ENCODE data around the gene SCYGR2.

SCYGR2 gene

DNA sequence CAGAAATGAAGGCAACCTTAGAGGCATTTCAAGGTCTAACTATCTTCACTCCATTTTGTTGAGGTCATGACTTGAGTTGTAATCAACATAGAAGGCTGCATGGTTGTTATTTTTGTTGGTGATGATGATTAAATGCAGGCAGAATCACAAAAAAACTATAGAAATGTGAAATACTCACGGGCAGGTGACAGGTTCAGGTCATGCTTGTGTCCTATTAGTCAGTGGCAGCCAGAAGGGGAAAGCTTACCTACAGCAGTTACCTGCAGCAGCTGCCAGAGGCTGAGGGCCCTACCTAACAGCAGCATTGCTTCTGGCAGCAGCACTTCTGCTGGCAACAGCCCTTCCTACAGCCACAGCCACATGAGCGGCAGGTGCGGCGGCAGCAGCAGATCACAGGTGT, 15.6 kb downstream of the SCYGR2 start:
- no peak for DNase-seq

DNA sequence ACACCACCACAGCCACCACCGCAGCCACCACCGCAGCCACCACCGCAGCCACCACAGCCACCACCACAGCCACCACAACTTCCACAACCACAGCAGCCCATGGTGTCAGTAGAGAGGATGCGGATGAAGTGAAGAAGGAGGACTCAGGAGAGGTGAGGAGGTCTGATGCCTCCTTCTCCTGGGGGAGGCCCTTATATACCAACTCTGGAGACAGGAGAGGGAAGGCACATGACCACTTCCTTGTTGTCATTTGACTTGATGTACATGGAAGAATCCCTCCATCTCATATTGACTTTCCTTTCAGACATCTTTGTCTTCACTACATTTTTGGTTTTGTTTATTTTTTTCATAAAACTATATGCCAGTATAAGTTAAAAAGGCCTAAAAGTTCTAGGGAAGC, 16.0 kb downstream of the SCYGR2 start, which contains the start of gene SCYGR3:
Gene SCYGR3, minus strand, starts transcription at position 101 of the 400 bp plus-strand sequence. Its CDS starts 0 bp downstream, at position 101.
- no peak for DNase-seq

DNA sequence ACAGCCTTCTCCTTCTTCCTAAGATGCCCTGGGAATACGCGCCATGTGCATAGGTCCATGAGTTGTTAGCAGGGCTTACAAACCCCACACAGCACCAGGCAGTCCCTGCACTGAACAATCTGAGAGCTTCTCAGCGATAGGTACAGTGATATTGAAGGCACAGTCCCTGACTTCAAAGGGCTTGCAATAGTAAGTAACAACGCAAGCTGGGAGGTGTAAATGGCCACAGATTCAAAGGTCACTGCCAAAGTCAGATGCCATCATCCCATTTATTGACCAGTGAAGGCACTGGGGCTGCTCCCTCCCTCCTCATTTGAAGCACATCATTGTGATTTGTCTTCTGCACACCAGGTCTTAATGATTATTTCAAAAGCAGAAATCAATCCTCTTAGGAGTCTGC, 16.5 kb downstream of the SCYGR2 start:
- no peak for DNase-seq

DNA sequence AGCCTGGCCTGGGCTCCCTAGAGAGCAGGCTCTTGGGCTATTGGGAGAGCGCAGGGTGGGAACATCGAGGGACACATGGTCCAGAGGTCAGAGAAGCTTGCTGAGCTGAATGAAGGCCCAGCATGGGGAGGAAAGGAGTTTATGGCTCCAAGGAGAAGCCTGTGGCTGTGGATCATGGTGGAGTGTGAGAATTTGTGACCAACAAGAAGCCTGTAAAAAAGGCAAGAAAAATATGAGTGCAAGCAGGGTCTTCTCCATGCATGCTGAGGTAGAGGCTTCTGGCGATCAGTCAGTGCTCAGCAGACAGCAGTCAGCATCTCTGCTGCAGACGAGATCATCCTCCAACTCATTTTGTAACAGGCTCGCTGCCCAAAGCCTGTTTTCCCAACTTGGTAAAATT, 17.2 kb downstream of the SCYGR2 start:
- no peak for DNase-seq

DNA sequence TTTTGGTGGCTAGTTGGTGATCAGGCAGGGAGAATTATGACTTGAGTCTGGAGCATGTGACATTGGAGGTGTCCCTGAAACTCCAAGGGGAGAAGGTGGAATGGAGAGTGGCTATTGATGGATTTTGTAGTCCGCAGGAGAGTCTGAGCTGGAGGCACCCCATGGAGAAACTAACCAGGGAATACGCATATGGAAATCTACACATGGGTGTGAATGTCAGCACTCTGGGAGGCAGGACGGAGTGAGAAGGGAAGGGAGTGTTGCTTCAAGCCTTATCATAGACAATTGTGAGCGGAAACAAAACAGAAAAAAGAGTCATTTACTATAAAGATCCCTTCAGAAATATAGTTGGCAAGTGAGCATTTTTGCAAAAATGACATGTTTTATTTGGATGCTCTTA, 17.9 kb downstream of the SCYGR2 start:
- no peak for DNase-seq

DNA sequence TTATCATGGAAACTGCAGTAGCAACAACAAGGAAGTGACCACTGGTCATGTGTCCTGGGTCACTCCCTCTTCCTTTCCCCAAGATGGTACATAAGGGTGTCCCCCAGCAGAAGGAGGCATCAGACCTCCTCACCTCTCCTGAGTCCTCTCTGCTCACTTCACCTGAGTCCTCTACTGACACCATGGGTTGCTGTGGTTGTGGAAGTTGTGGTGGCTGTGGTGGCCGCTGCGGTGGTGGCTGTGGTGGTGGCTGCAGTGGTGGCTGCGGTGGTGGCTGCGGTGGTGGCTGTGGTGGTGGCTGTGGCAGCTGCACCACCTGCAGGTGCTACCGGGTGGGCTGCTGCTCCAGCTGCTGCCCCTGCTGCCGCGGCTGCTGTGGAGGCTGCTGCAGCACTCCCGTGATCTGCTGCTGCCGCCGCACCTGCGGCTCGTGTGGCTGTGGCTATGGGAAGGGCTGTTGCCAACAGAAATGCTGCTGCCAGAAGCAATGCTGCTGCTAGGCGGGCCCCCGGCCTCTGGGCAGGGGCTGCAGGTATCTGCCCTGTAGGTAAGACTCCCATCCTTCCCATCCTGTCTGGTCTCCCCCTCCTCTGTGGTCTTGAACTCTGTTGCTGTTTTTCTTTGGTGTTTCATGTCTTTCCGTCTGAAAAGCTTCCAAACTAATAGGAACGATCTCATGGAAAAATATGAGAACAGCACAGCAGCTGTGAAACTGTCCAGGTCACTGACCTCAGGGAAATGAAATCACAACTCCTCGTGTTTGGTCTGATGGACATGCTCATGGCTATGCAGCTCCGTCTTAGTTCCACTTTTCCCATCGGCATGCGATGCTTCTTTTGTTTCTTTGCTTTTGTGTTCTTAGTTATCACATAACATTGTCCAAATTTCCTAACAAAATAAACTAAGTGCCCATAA, 18.9 kb downstream of the SCYGR2 start, which contains the start of gene SCYGR4:
Gene SCYGR4, plus strand, starts transcription at position 183 of the 915 bp plus-strand sequence. Its CDS starts 0 bp downstream, at position 183.
- no peak for DNase-seq

DNA sequence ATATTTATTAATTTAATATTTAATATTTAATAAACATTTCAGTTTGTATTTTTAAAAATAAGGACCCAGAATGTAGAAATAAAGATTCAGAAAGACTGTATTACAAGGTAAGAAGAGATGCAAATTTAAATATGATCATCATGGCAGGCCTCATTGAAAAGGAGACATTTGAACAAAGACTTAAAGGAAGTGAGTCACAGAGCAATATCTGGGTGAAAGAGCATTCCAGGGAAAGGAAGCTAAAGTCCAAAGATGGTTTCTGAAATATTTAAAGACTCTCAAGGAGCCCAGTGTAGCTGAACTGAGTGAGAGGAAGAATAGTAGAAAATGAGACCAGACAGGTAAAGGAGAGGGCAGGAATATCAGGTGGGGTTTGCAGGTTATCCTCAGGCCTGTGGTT, 24.5 kb downstream of the SCYGR2 start:
- no peak for DNase-seq

DNA sequence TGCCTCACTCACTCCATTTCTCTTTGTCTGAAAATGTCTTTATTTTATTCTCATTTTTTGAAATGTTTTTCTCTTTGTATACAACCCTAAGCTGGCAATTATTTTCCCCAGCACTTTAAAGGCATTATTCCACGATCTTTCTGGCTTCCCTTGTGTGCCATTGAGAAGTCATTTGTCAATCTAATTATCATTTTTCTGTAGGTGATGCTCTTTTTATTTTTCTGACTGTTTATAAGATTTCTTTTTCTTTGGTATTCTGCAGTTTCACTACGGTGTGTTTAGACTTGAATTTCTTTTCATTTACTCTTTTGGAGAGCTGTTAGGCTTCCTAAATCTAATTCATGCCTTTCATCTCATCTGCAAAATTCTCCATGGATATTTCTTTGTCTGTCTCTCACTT, 26.7 kb downstream of the SCYGR2 start:
- no peak for DNase-seq

DNA sequence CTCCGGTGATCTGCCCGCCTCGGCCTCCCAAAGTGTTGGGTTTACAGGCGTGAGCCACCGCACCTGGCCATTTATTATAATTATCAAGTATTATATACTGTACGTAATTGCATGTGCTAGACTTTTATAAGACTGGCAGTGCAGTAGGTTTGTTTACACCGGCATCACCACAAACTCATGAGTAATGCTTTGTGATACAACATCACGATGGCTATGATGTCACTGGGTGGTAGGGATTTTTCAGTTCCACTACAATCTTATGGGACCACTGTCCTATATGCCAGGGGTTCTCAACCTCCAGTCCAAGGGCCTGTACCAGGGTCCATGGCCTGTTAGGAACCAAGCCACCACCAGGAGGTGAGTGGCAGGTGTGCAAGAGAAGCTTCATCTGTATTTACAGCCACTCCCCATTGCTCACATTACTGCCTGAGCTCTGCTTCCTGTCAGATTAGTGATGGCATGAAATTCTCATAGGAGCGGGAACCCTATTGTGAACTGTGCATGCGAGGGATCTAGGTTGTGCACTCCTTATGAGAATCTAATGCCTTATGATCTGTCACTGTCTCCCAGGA, 28.0 kb downstream of the SCYGR2 start:
- DNase-seq, result no peak

DNA sequence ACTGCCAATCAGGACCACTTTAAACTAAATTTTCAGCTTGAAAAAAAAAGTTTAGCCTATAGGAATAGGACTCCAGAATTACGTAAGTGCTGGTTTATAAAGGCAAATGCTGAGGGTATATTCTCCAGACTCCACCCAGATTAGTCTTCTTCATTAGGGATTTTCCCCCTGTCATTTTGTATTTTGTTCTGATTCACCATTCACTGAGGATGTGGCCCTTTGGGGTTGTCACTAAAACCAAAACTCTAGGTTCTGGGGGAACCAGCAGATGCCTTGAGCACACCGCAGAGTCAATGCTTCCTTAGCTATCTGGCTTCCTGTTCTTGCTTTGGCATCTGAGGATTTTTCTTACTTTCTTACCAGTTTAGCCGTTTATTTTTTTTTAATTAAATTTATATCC, 29.1 kb downstream of the SCYGR2 start:
- no peak for DNase-seq

DNA sequence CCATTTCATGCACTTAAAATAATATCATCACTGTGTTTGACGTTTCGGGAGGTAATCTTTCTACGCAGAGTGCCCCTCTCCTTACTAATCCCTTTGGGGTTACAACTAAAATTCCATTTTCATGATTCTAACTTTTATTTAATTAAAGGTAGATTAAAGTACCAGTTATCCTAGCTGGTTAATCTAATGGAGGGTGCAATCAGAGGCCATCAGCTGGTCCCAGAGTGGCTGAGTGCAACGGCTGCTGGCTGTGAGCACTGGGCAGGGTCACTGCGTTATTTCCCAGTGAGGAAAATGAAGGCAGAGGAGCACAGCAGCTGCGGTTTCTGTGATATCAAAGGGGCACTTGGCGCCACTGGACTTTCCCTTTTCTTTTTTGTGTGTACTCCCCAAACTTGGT, 30.7 kb downstream of the SCYGR2 start:
- DNase-seq, result no peak

DNA sequence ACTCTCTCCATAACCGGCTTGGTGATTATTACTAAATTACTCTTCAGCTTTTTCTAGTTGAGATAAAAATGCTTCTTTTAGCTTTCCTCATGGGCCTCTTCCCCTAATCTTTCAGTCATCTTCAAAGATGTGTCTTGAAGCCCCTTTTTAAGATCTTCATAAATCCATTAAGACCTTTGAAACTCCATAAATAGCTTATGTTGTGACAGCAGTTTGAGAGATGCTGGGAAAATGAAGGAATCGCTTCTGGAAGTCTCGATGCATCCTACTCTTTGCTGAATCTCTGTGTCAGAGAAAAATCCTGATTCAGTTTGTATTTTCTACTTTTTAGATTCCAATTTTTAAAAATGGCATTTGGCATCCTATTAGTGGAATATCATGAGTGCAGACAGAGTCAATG, 31.6 kb downstream of the SCYGR2 start:
- DNase-seq, result no peak

DNA sequence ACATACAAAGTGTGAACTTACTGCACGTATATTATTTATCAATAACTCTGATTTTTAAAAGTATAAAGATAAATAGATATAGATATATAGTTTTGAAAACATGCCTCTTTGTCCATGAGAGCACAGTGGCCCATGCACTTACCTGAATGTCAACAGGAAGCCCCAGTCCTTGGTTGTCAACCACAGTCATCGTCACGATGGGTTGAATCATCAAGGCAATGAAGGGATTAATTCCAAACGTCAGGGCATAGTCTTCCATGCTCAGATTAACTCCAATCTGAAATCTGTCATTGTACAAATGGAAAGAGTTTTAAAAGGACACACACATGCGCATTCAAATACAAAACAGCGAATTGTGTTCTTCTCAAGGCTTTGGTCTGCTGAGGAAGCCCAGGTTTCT, 34.1 kb downstream of the SCYGR2 start:
- no peak for DNase-seq

DNA sequence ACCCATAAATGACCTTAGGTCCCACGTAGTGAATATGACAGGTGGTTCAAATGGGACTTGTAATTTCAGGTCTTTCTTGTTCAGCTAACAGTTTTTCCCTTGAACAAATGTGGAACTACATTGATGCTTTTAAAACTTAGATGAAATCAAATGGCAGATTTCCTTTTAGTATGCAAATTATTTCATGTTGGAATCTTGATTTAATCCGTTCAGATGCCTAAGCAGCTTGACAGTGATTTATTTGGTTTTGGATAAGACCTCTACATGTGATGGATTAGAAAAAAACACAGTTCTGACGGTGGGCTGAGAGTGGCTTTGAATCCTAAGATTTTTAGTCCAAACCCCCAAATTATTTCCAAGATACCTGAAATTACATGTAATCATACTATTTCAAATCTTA, 35.5 kb downstream of the SCYGR2 start:
- DNase-seq, result no peak

DNA sequence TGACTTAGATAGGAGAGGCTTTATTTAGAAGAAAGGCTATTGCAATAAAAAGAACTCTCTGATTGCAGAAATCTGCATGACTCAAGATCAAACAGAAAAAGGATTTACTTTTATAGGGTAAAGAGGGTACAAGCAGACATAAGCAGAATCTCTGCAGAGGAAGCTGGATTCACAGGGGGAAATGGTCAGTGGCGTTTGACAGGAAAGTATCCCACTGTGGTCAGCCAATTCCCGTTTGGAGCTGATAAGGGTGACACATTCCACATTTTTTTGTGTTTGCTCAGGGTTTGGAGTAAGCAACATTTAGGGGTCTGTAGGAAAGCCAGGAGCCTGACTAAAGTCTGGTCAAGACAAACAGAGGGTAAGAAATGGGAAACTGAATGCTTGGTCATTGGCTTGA, 44.0 kb downstream of the SCYGR2 start:
- no peak for DNase-seq

DNA sequence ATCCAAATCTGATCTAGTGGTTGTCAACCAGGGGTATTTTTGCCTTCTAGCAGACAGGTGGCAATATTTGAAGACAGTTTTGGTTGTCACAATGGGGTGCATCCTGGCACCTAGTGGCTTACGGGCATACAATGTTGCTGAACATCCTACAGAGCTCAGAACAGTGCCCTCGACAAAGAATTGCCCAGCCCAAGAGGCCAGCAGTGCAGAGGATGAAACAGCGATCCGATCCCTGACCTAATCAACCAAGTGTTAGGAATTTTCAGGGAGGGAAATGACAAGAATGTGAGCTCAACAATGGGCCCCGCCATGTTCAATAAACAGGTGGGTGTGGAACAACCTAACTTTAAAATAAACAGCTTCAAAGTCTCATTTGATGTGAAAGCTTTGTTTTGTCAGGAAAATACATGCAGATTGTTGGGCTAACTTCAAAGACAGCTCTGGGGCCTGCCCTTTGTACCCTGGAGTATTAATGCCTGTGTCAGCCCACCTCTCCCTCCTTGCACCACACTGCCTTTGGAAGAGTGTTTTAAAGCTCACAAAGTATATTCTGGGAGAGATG, 45.4 kb downstream of the SCYGR2 start:
- no peak for DNase-seq
